ENCODE results near the gene PRKN. TPM values are rescaled to one million over a fixed set of nuclear protein-coding genes. Genes with fewer than 3 reads are reported as not detected.

PRKN gene
- total RNA-seq, 1 donor from 2014 or later: not detected

DNA sequence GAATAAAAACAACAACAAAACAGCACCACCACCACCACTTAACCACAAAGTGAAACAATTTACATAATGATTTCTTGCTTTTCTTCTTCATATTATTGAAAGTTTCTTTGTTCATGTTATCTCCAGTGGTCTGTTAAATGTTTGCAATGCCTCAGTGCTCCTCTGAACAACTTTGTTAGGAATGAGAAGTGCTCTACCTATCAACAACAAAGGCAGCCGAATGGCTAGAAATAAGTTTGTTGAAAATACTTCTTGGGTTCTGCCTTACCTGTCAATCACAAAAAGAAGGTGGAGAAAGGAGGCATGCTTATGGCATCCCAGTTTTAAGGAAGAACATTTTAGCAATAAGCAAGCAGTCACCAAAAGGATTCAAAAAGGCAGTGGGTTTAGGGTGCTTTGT, 490.2 kb downstream of the PRKN start:
- H3K4me1 Mint-ChIP-seq (ENCODE audit: low read depth): no peaks in the 10 kb centered on the region
- intact Hi-C loops (cut with micrococcal nuclease): no loop called here
- H3K27ac Mint-ChIP-seq: no peak overlapping the region
- DNase-seq (ENCODE audit: low spot score): no peak
- no peaks in the 10 kb centered on the region for H3K9me3 Mint-ChIP-seq
- no peak overlapping the region for H3K4me3 Mint-ChIP-seq (ENCODE audit: low read depth)
- H3K27me3 Mint-ChIP-seq (ENCODE audit: low read depth): no peaks in the 10 kb centered on the region
- no peaks in the 10 kb centered on the region for H3K36me3 Mint-ChIP-seq (ENCODE audit: low read depth)

- no peaks in the 10 kb centered on the region for H3K36me3 Mint-ChIP-seq (ENCODE audit: low read depth)
- no peak for DNase-seq (ENCODE audit: low spot score)
- no peaks in the 10 kb centered on the region for H3K9me3 Mint-ChIP-seq
- no peaks in the 10 kb centered on the region for H3K4me1 Mint-ChIP-seq (ENCODE audit: low read depth)
- intact Hi-C loops (cut with micrococcal nuclease): no loop called here
- H3K4me3 Mint-ChIP-seq (ENCODE audit: low read depth): no peak overlapping the region
- H3K27ac Mint-ChIP-seq: no peak overlapping the region
- no peaks in the 10 kb centered on the region for H3K27me3 Mint-ChIP-seq (ENCODE audit: low read depth)
These were observed 492.9 kb downstream of the PRKN start for GRCh38 chr6:162234631-162235030.

DNA sequence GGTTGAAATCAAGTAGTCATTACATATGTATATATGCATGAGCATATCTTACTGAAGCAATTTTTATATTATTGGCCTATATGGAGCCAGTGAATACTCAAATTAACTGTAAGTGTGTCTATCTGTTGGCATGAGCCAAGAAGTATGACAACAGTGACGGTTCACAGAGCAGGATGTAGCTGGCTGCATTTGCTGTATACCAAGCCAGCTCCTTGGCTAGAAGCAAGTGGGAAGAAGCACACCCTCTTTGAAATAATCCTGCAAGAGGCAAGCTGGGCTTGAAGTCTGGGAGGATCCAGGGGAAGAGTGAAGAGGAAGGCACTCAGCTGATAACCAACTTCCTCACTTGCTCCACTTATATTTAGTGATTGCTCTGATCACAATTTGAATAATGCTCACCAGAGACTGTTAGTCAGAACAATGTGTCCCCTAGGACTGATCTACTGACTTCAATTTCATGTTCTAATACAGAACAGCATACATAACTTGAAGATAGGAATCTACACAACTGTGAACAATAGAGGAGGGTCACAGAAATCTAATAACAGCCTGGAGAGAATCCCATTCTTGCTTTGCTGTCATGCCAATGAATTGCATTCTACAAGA, 497.3 kb downstream of the PRKN start:
- Mint-ChIP-seq H3K27me3 (ENCODE audit: low read depth) (no peaks in the 10 kb centered on the region), H3K4me1 (ENCODE audit: low read depth) (no peaks in the 10 kb centered on the region), H3K27ac (no peak overlapping the region), H3K4me3 (ENCODE audit: low read depth) (no peak overlapping the region), H3K36me3 (ENCODE audit: low read depth) (no peaks in the 10 kb centered on the region), H3K9me3 (no peaks in the 10 kb centered on the region)
- intact Hi-C loops (cut with micrococcal nuclease): no loop called here
- no peak for DNase-seq (ENCODE audit: low spot score)

- no peaks in the 10 kb centered on the region for H3K27me3 Mint-ChIP-seq (ENCODE audit: low read depth)
- H3K9me3 Mint-ChIP-seq: no peaks in the 10 kb centered on the region
- intact Hi-C loops (cut with micrococcal nuclease): no loop called here
- no peaks in the 10 kb centered on the region for H3K36me3 Mint-ChIP-seq (ENCODE audit: low read depth)
- no peak for DNase-seq (ENCODE audit: low spot score)
- no peaks in the 10 kb centered on the region for H3K4me1 Mint-ChIP-seq (ENCODE audit: low read depth)
- no peak overlapping the region for H3K27ac Mint-ChIP-seq
- H3K4me3 Mint-ChIP-seq (ENCODE audit: low read depth): no peak overlapping the region
These were observed 498.5 kb downstream of the PRKN start for GRCh38 chr6:162229093-162229492.

GRCh38 chr6:162226803-162227202, 500.8 kb downstream of the PRKN start:
- Mint-ChIP-seq H3K27me3 (ENCODE audit: low read depth) (no peaks in the 10 kb centered on the region), H3K4me3 (ENCODE audit: low read depth) (no peak overlapping the region), H3K4me1 (ENCODE audit: low read depth) (no peaks in the 10 kb centered on the region), H3K27ac (no peak overlapping the region), H3K9me3 (no peaks in the 10 kb centered on the region), H3K36me3 (ENCODE audit: low read depth) (no peaks in the 10 kb centered on the region)
- intact Hi-C loops (cut with micrococcal nuclease): no loop called here
- DNase-seq (ENCODE audit: low spot score): no peak

- Mint-ChIP-seq H3K27me3 (ENCODE audit: low read depth) (no peaks in the 10 kb centered on the region), H3K4me3 (ENCODE audit: low read depth) (no peak overlapping the region), H3K4me1 (ENCODE audit: low read depth) (no peaks in the 10 kb centered on the region), H3K9me3 (no peaks in the 10 kb centered on the region), H3K36me3 (ENCODE audit: low read depth) (no peaks in the 10 kb centered on the region), H3K27ac (no peak overlapping the region)
- intact Hi-C loops (cut with micrococcal nuclease): no loop called here
- DNase-seq (ENCODE audit: low spot score): no peak
These were observed 505.0 kb downstream of the PRKN start for GRCh38 chr6:162222521-162222920.

GRCh38 chr6:162220876-162221275, 506.7 kb downstream of the PRKN start:
- Mint-ChIP-seq H3K4me3 (ENCODE audit: low read depth) (no peak overlapping the region), H3K36me3 (ENCODE audit: low read depth) (no peaks in the 10 kb centered on the region), H3K4me1 (ENCODE audit: low read depth) (no peaks in the 10 kb centered on the region), H3K27me3 (ENCODE audit: low read depth) (no peaks in the 10 kb centered on the region), H3K9me3 (no peaks in the 10 kb centered on the region), H3K27ac (no peak overlapping the region)
- intact Hi-C loops (cut with micrococcal nuclease): no loop called here
- no peak for DNase-seq (ENCODE audit: low spot score)

DNA sequence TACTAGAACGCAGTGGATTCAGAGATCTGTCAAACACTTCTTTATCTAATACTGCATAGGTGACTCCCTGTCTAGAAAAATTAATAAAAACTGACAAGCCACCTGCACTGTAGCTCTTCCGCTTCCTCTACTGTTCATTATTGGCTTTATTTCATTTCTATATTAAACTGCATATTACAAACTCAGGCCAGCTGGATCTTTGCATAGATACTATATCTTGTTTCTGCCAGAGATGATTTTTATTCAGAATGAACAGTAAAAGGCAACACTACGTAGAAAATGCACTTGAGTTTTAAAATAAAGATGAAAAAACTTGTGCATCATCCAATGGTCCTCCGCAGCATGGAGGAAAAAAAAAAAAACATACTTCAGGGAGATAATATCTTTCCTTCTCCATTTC, 508.3 kb downstream of the PRKN start:
- no peaks in the 10 kb centered on the region for H3K27me3 Mint-ChIP-seq (ENCODE audit: low read depth)
- H3K27ac Mint-ChIP-seq: no peak overlapping the region
- no peak overlapping the region for H3K4me3 Mint-ChIP-seq (ENCODE audit: low read depth)
- H3K36me3 Mint-ChIP-seq (ENCODE audit: low read depth): no peaks in the 10 kb centered on the region
- no peaks in the 10 kb centered on the region for H3K4me1 Mint-ChIP-seq (ENCODE audit: low read depth)
- intact Hi-C loops (cut with micrococcal nuclease): no loop called here
- H3K9me3 Mint-ChIP-seq: no peaks in the 10 kb centered on the region
- DNase-seq (ENCODE audit: low spot score): no peak

DNA sequence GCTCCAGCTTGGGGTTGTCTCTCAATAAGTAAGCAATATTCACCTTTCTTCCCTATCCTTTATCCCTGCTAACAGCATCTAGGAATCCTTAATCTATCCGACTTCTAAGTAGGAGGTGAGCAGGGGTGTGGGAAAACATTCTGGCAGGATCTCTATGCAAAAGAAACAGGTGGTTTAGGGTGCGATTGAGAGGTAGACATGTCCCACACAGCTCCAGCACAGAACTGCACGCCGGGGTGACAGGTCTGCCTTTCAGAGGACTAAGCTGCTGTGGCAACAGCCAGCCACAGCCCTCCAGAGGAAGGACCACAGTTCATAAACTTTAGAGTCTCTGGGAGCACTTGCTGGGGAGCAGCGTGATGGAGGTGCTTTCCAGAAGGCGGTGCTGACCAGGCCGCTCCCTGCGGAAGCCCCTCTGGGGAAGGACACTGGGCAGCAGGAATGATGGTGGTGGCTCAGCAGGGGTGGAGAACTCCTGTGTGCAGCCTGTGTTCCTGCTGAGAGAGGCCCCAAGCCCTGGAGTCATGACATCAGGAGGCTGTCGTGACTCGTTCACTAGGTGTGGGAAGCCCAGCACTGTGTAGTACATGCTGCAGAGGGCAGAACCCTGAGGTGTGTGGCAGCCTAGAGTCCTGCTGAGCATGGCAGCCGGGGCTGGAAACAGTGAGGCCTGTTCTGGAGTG, 509.6 kb downstream of the PRKN start:
- intact Hi-C loops (cut with micrococcal nuclease): no loop called here
- H3K27me3 Mint-ChIP-seq (ENCODE audit: low read depth): no peaks in the 10 kb centered on the region
- DNase-seq (ENCODE audit: low spot score): no peak
- no peaks in the 10 kb centered on the region for H3K4me1 Mint-ChIP-seq (ENCODE audit: low read depth)
- no peaks in the 10 kb centered on the region for H3K9me3 Mint-ChIP-seq
- H3K4me3 Mint-ChIP-seq (ENCODE audit: low read depth): no peak overlapping the region
- H3K27ac Mint-ChIP-seq: no peak overlapping the region
- no peaks in the 10 kb centered on the region for H3K36me3 Mint-ChIP-seq (ENCODE audit: low read depth)

DNA sequence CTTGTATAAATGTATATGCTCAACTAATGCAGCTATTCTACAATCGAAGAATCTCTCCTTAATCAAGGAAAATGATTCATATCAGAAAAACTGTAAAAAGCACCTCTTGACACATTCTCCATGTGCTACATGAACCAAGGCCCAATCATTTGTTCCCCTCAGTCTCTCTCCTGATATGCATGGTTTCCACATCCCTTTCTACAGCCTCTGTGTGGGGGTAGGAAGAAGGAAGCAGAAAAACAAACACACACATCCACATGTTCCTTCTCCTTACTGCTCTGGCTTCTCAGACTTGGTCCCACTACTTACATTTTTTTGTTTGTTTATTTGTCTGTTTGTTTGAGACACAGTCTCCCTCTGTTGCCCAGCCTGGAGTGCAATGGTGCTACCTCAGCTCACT, 510.5 kb downstream of the PRKN start:
- no peaks in the 10 kb centered on the region for H3K27me3 Mint-ChIP-seq (ENCODE audit: low read depth)
- H3K27ac Mint-ChIP-seq: no peak overlapping the region
- H3K4me1 Mint-ChIP-seq (ENCODE audit: low read depth): no peaks in the 10 kb centered on the region
- intact Hi-C loops (cut with micrococcal nuclease): no loop called here
- no peak for DNase-seq (ENCODE audit: low spot score)
- no peak overlapping the region for H3K4me3 Mint-ChIP-seq (ENCODE audit: low read depth)
- H3K36me3 Mint-ChIP-seq (ENCODE audit: low read depth): no peaks in the 10 kb centered on the region
- no peaks in the 10 kb centered on the region for H3K9me3 Mint-ChIP-seq

DNA sequence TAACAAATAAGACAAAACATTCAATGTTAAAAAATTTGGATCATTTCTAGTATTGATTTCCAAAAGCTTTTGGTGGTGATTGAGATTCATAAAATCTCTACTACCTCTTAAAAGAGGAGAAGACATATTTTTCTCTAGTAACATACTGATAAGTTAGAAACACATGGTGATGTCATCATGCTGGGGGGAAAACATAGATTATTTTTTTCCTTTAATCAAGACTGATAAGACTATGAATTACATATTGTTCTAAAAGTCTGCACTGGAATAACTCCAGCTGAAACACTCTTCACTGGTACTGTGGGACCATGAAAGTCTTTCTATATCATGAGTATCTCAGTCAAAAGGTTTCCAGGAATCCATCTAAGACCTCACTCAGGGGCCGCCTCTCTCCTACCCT, 515.8 kb downstream of the PRKN start:
- no peak overlapping the region for H3K4me3 Mint-ChIP-seq (ENCODE audit: low read depth)
- intact Hi-C loops (cut with micrococcal nuclease): no loop called here
- DNase-seq (ENCODE audit: low spot score): no peak
- H3K36me3 Mint-ChIP-seq (ENCODE audit: low read depth): no peaks in the 10 kb centered on the region
- peaks cover 4% of the 10 kb centered on the region for H3K9me3 Mint-ChIP-seq
- no peaks in the 10 kb centered on the region for H3K27me3 Mint-ChIP-seq (ENCODE audit: low read depth)
- no peak overlapping the region for H3K27ac Mint-ChIP-seq
- H3K4me1 Mint-ChIP-seq (ENCODE audit: low read depth): no peaks in the 10 kb centered on the region

- Mint-ChIP-seq H3K27ac (no peak overlapping the region), H3K27me3 (ENCODE audit: low read depth) (no peaks in the 10 kb centered on the region), H3K4me3 (ENCODE audit: low read depth) (no peak overlapping the region), H3K36me3 (ENCODE audit: low read depth) (no peaks in the 10 kb centered on the region), H3K9me3 (peaks cover 4% of the 10 kb centered on the region), H3K4me1 (ENCODE audit: low read depth) (no peaks in the 10 kb centered on the region)
- DNase-seq (ENCODE audit: low spot score): no peak
- intact Hi-C loops (cut with micrococcal nuclease): no loop called here
These were observed 516.5 kb downstream of the PRKN start for GRCh38 chr6:162211022-162211421.

DNA sequence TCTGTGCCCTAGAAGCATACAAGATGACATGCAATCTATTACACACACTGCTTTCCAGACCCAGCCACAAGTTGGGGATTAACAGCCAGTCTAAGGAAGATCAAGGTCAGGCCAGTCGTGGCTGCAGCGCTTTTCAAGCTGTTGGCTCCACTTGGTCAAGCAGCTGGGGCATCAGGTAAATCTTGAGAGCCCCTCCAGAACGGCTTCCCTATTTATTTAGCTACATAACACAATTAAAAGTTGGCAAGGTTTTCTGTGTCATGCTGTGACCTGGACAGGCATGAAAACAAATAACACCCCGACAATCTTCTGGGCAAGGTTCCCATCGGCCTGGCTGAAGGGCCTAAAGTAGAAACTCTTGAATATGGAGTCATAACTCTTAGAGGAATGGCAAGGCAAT, 524.3 kb downstream of the PRKN start:
- no peaks in the 10 kb centered on the region for H3K9me3 Mint-ChIP-seq
- no peaks in the 10 kb centered on the region for H3K36me3 Mint-ChIP-seq (ENCODE audit: low read depth)
- H3K27ac Mint-ChIP-seq: no peak overlapping the region
- no peak for DNase-seq (ENCODE audit: low spot score)
- no peaks in the 10 kb centered on the region for H3K4me1 Mint-ChIP-seq (ENCODE audit: low read depth)
- no peaks in the 10 kb centered on the region for H3K27me3 Mint-ChIP-seq (ENCODE audit: low read depth)
- H3K4me3 Mint-ChIP-seq (ENCODE audit: low read depth): no peak overlapping the region
- intact Hi-C loops (cut with micrococcal nuclease): no loop called here
